A673 (cell line): ENCODE results near the gene ANKRD13D. TPM values are rescaled to one million over a fixed set of nuclear protein-coding genes. Genes with fewer than 3 reads are reported as not detected.

Experiments used
- BruUV-seq: library from RNA; stranded (reverse); fragments of 400-500 nt; replicated peaks from 2 replicates; lab custom pipeline; 2021; lab: Mats Ljungman, UMichigan
- CTCF ChIA-PET: fragments of 300-600 bp; sonication (Branson Sonifier 250); formaldehyde crosslinking; loops from one replicate; lab custom pipeline; 2022; ENCODE audit warnings: antibody characterized with exemption; lab: Charles Lee
- POLR2A ChIA-PET: fragments of 300-600 bp; sonication (Branson Sonifier 250); formaldehyde crosslinking; loops from one replicate; lab custom pipeline; 2022; ENCODE audit warnings: antibody characterized with exemption; ENCODE audit not compliant: low non-redundant PET; lab: Charles Lee
- DNase-seq: peaks from one replicate; pipeline ENCODE4 v3.0.0-alpha.2; 2015; ENCODE audit warnings: low spot score
- H3K27ac ChIP-seq: fragments of 200-600 bp; sonication (generic); 2 replicates; pipeline ENCODE4 v1.5.1; 2016; ENCODE audit warnings: mixed run types, low read depth, mild to moderate bottlenecking, mixed read lengths, antibody characterized with exemption, low read length; ENCODE audit not compliant: poor library complexity, severe bottlenecking
- H3K27me3 ChIP-seq: fragments of 200-600 bp; sonication (generic); replicated peaks from 2 replicates; pipeline ENCODE4 v1.6.1; 2017; ENCODE audit warnings: mixed run types, low read depth, mild to moderate bottlenecking, mixed read lengths, antibody characterized with exemption, low read length; ENCODE audit not compliant: insufficient read depth, poor library complexity
- H3K36me3 ChIP-seq: fragments of 200-600 bp; sonication (generic); 2 replicates; pipeline ENCODE4 v1.6.1; 2016; ENCODE audit warnings: mixed run types, mild to moderate bottlenecking, mixed read lengths, antibody characterized with exemption, low read length; ENCODE audit not compliant: insufficient read depth, poor library complexity, severe bottlenecking
- H3K4me1 ChIP-seq: fragments of 200-600 bp; sonication (generic); 2 replicates; pipeline ENCODE4 v1.6.1; 2017; ENCODE audit warnings: mixed run types, mild to moderate bottlenecking, mixed read lengths, antibody characterized with exemption, low read length; ENCODE audit not compliant: insufficient read depth, poor library complexity, severe bottlenecking
- H3K4me3 ChIP-seq: fragments of 200-600 bp; sonication (generic); 2 replicates; pipeline ENCODE4 v1.5.1; 2016; ENCODE audit warnings: low read depth, mixed run types, mild to moderate bottlenecking, mixed read lengths, low read length; ENCODE audit not compliant: poor library complexity, severe bottlenecking
- H3K9me3 ChIP-seq: fragments of 200-600 bp; sonication (generic); 2 replicates; pipeline ENCODE4 v1.6.1; 2016; ENCODE audit warnings: mixed run types, low read depth, mild to moderate bottlenecking, mixed read lengths, antibody characterized with exemption, low read length; ENCODE audit not compliant: poor library complexity, severe bottlenecking
- EZH2 ChIP-seq: fragments of 200-600 bp; sonication (generic); IDR thresholded peaks from 2 replicates; pipeline ENCODE4 v1.6.1; 2017; ENCODE audit warnings: borderline replicate concordance, low read depth, mild to moderate bottlenecking, mixed read lengths, antibody characterized with exemption, low read length; ENCODE audit not compliant: poor library complexity, severe bottlenecking
- intact Hi-C: fragments of 100-400 bp; cut with micrococcal nuclease; formaldehyde crosslinking; loops from one replicate; pipeline ENCODE4 v1.10.0; 2022; ENCODE audit not compliant: unreplicated experiment
- total RNA-seq: library from RNA; stranded (reverse); gene quantifications from 2 replicates; pipeline ENCODE4 v1.2.3, GENCODE V29; 2021
- TF ChIP-seq, protein P1 (sequence below): fragments of 300-800, 200-600 bp; sonication (generic); conservative IDR thresholded peaks from 2 replicates; pipeline ENCODE4 v1.5.1; 2017; ENCODE audit warnings: low read depth, mild to moderate bottlenecking, antibody characterized with exemption, low read length, moderate library complexity, mixed read lengths

The ANKRD13D gene
- total RNA-seq, 1 experiment from 2014 or later, result 101 TPM

DNA sequence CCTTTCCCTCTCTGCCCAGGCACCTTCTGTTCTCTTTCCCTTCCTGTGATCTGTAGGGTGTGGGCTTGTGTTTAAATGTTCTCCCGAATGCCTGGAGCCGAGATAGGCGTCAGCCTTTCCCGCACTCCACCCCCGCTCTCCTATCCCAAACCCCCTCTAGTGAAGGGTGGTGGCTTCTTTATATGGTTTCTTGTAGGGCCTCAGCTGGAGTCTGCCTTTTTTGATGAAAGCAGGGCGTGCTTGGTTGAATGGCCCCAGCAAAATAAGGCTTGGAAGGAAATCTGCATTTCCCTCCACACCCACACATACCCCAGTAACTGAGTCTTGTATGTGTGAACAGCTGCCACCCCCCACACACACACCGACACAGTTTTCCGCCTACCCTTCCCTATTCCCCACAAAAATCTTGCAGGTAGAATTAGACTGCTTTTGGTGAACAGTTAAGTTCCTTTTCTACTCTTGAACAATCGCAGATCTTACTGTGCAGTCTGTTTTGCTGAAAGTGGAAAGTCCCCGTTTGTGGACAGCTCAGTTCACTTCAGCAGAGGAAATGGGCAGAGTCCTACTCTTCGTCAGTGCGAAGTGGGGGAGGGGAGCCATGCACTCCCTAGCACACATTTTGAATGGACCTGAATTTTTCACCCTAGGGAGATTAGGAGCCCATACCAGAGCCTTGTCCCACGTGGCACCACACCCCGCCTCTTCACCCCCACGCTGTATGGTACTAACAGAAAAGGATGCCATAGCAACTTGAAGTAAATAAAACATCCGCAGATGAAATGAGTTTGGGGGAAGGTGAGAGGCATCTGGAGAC is 48.3 kb upstream of the ANKRD13D start:
- no TSS peak for BruUV-seq
- POLR2A ChIA-PET, result no interaction called here
- no peaks in the 10 kb centered on the region for H3K27me3 ChIP-seq
- peak; percentile 88 for DNase-seq
- intact Hi-C loops, result loop anchor here (5.0 kb wide), 1 partner anchor 158 kb away; no protein-coding TSS in a partner anchor
- H3K36me3 ChIP-seq, result peaks cover 37% of the 10 kb centered on the region
- H3K27ac ChIP-seq, result peak overlapping the region; percentile 96
- H3K4me1 ChIP-seq, result peaks cover 23% of the 10 kb centered on the region
- no peak for TF ChIP-seq EZH2
- TF ChIP-seq, protein P1, sequence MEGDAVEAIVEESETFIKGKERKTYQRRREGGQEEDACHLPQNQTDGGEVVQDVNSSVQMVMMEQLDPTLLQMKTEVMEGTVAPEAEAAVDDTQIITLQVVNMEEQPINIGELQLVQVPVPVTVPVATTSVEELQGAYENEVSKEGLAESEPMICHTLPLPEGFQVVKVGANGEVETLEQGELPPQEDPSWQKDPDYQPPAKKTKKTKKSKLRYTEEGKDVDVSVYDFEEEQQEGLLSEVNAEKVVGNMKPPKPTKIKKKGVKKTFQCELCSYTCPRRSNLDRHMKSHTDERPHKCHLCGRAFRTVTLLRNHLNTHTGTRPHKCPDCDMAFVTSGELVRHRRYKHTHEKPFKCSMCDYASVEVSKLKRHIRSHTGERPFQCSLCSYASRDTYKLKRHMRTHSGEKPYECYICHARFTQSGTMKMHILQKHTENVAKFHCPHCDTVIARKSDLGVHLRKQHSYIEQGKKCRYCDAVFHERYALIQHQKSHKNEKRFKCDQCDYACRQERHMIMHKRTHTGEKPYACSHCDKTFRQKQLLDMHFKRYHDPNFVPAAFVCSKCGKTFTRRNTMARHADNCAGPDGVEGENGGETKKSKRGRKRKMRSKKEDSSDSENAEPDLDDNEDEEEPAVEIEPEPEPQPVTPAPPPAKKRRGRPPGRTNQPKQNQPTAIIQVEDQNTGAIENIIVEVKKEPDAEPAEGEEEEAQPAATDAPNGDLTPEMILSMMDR, result no peak
- no peaks in the 10 kb centered on the region for H3K9me3 ChIP-seq
- CTCF ChIA-PET, result interaction anchor here (1.9 kb wide), 1 partner anchor 21 kb away, joined by 11 read pairs; no protein-coding TSS in a partner anchor
- peak overlapping the region; percentile 74 for H3K4me3 ChIP-seq

GRCh38 chr11:67242548-67242947 is 46.6 kb upstream of the ANKRD13D start:
- peak overlapping the region; percentile 44 for H3K27ac ChIP-seq
- POLR2A ChIA-PET, result no interaction called here
- no TSS peak for BruUV-seq
- intact Hi-C loops, result loop anchor here (5.0 kb wide), 1 partner anchor 160 kb away; no protein-coding TSS in a partner anchor
- H3K4me1 ChIP-seq, result peaks cover 23% of the 10 kb centered on the region
- TF ChIP-seq, protein P1, result no peak
- no peak for TF ChIP-seq EZH2
- CTCF ChIA-PET, result no interaction called here
- no peak for DNase-seq
- no peaks in the 10 kb centered on the region for H3K9me3 ChIP-seq
- peaks cover 49% of the 10 kb centered on the region for H3K36me3 ChIP-seq
- peak overlapping the region; percentile 74 for H3K4me3 ChIP-seq
- no peaks in the 10 kb centered on the region for H3K27me3 ChIP-seq

GRCh38 chr11:67243051-67243450 is 46.1 kb upstream of the ANKRD13D start:
- H3K36me3 ChIP-seq, result peaks cover 54% of the 10 kb centered on the region

More at GRCh38 chr11:67243051-67243450, 46.1 kb upstream of the ANKRD13D start:
- BruUV-seq, result no TSS peak
- POLR2A ChIA-PET, result no interaction called here
- no peaks in the 10 kb centered on the region for H3K9me3 ChIP-seq
- CTCF ChIA-PET, result interaction anchor here (0.6 kb wide), 1 partner anchor 269 kb away, joined by 7 read pairs; no protein-coding TSS in a partner anchor
- DNase-seq, result no peak
- no peak overlapping the region for H3K4me3 ChIP-seq
- TF ChIP-seq, protein P1, result no peak
- no peak for TF ChIP-seq EZH2
- H3K27me3 ChIP-seq, result no peaks in the 10 kb centered on the region
- intact Hi-C loops, result loop anchor here (5.0 kb wide), 1 partner anchor 161 kb away; no protein-coding TSS in a partner anchor
- H3K4me1 ChIP-seq, result peaks cover 23% of the 10 kb centered on the region
- peak overlapping the region; percentile 44 for H3K27ac ChIP-seq
